Kidney epithelial cell (primary cell): ENCODE data around the gene TXNL1. TPM values are rescaled to one million over a fixed set of nuclear protein-coding genes. Genes with fewer than 3 reads are reported as not detected.

Source experiments
- DNase-seq: peaks from one replicate; pipeline ENCODE4 v3.0.0-alpha.2; 2010; ENCODE audit warnings: low read depth
- H3K27me3 ChIP-seq: 2 replicates; pipeline ENCODE4 v1.6.0; 2011; ENCODE audit warnings: low read length; ENCODE audit not compliant: control insufficient read depth, insufficient read depth
- H3K36me3 ChIP-seq: 2 replicates; pipeline ENCODE4 v1.5.1; 2011; ENCODE audit warnings: low read length; ENCODE audit not compliant: control insufficient read depth, insufficient read depth
- H3K4me3 ChIP-seq: 2 replicates; pipeline ENCODE4 v1.5.1; 2011; ENCODE audit warnings: low read depth, mild to moderate bottlenecking, control low read depth, low read length
- total RNA-seq: library from RNA; depleted of rRNA; stranded (reverse); fragments of >200 nt; gene quantifications from 2 replicates; pipeline ENCODE4 v1.2.3, GENCODE V29; 2015
- TF ChIP-seq, protein P1 (sequence below): IDR thresholded peaks from 2 replicates; pipeline ENCODE4 v1.5.1; 2011; ENCODE audit warnings: mild to moderate bottlenecking, moderate library complexity, low read length, control low read depth, inconsistent platforms; ENCODE audit not compliant: insufficient read depth, poor library complexity, severe bottlenecking

Gene TXNL1
- total RNA-seq, 1 donor from 2014 or later, result 76.1 TPM

- DNase-seq, result no peak
- TF ChIP-seq, protein P1, sequence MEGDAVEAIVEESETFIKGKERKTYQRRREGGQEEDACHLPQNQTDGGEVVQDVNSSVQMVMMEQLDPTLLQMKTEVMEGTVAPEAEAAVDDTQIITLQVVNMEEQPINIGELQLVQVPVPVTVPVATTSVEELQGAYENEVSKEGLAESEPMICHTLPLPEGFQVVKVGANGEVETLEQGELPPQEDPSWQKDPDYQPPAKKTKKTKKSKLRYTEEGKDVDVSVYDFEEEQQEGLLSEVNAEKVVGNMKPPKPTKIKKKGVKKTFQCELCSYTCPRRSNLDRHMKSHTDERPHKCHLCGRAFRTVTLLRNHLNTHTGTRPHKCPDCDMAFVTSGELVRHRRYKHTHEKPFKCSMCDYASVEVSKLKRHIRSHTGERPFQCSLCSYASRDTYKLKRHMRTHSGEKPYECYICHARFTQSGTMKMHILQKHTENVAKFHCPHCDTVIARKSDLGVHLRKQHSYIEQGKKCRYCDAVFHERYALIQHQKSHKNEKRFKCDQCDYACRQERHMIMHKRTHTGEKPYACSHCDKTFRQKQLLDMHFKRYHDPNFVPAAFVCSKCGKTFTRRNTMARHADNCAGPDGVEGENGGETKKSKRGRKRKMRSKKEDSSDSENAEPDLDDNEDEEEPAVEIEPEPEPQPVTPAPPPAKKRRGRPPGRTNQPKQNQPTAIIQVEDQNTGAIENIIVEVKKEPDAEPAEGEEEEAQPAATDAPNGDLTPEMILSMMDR, result no peak
- Histone ChIP-seq H3K4me3 (no peak overlapping the region), H3K27me3 (no peaks in the 10 kb centered on the region), H3K36me3 (no peaks in the 10 kb centered on the region)
These were observed 67.4 kb downstream of the TXNL1 start for GRCh38 chr18:56570978-56571377.

- Histone ChIP-seq H3K4me3 (no peak overlapping the region), H3K36me3 (no peaks in the 10 kb centered on the region), H3K27me3 (no peaks in the 10 kb centered on the region)
- TF ChIP-seq, protein P1, result no peak
- no peak for DNase-seq
These were observed 69.0 kb downstream of the TXNL1 start for GRCh38 chr18:56569416-56569815.

GRCh38 chr18:56568986-56569385 is 69.4 kb downstream of the TXNL1 start:
- TF ChIP-seq, protein P1, result no peak
- Histone ChIP-seq H3K27me3 (no peaks in the 10 kb centered on the region), H3K36me3 (no peaks in the 10 kb centered on the region), H3K4me3 (no peak overlapping the region)
- peak; percentile 10 for DNase-seq

GRCh38 chr18:56565551-56566345 is 72.6 kb downstream of the TXNL1 start:
- DNase-seq, result no peak
- TF ChIP-seq, protein P1, result no peak
- Histone ChIP-seq H3K27me3 (no peaks in the 10 kb centered on the region), H3K36me3 (no peaks in the 10 kb centered on the region), H3K4me3 (no peak overlapping the region)

GRCh38 chr18:56565046-56565445 is 73.3 kb downstream of the TXNL1 start:
- no peaks in the 10 kb centered on the region for H3K27me3 ChIP-seq
- TF ChIP-seq, protein P1, result no peak
- H3K36me3 ChIP-seq, result no peaks in the 10 kb centered on the region
- no peak overlapping the region for H3K4me3 ChIP-seq
- DNase-seq, result no peak

DNA sequence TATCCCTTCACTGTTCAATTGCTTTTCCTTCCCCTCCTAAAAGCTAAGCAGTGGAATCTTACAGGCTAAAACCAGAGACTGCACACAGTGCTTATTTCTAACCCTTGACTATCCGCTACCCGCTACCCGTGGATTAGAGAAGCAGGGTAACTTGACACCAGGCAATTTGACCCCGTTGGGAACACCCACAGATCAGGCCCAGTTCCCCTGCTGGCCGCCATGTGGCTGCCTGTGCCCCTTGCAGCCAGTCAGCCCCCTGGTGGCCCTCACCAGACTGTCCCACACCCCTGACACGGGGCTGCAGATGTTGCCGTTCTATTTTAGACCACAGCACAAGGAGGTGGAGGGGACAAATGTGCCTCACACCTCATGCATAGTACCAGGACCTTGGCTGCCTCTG is 74.8 kb downstream of the TXNL1 start:
- no peaks in the 10 kb centered on the region for H3K27me3 ChIP-seq
- no peak for DNase-seq
- TF ChIP-seq, protein P1, result peak; percentile 32
- no peaks in the 10 kb centered on the region for H3K36me3 ChIP-seq
- H3K4me3 ChIP-seq, result no peak overlapping the region
